Fibroblast of upper back skin (primary cell): ENCODE measurements around the gene KL.
A peak's percentile ranks its signal among the peaks of the same experiment; 100 is the strongest.

Source experiments
- DNase-seq: peaks from one replicate; pipeline ENCODE4 v3.0.0-alpha.2; 2013

KL gene

DNA sequence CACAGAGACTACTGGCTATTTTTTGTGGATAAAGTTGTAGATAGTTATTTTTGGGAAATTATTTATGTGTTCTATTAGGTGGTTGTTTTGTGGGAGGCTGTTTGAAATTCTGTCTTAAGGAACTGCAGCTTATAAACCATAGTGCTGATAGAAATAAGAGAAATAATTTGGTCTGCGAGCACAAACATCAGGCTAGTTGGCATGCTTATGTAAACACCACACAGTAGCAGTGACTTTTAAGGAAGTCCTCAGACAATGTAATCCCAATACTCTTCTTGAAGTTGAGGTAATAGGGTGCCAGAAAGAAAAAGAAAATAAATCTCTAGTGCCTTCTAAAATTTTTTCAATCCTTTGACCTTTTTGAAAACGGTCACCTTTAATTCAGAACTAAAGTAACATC lies 23.9 kb downstream of the KL start:
- no peak for DNase-seq

DNA sequence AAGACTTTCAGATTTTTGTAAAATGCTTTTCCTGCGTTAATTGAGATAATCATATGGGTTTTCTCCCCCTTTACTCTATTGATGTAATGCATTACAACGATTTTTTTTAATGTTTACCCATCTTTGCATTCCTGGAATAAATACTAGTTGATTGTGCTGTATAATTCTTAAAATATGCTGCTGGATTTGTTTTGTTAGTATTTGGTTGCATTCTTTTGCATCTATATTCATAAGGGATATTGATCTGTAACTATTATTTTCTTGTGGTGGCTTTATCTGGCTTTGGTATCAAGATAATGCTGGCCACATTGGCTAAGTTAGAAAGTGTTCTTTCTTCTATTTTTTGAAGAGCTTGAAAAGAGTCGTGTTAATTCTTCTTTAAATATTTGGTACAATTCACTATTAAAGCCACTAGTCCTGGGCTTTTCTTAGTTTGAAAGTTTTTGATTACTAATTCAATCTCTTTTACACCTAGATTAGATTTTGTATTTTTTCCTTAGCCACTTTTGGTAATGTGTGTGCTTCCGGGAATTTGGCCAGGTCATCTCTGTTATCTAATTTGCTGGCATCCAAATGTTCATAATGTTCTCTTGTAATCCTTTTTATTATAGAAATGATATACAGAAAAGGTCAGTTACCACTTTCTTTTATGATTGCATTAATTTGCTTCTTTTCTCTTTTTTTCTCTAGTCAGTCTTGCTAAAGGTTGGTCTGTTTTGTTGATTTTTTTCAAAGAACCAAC lies 29.8 kb downstream of the KL start:
- no peak for DNase-seq

DNA sequence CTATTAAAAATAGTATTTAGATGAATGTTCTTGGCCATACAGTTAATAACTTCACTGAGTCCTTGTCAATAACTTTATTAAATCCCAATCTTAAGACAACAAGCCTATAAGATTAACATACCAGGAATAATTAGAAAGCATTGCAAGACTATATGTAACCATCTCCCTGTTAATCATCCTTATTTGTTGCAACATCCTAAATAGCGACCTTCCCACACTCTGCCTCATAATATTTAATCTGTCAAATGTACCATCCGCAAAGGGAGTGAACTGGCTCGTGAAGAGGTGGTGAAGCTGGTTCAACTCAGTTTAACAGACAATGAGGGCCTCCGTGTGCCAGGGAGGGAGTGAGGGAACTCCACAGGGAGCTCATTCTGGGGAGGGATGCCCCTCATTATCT lies 33.9 kb downstream of the KL start:
- DNase-seq, result no peak

DNA sequence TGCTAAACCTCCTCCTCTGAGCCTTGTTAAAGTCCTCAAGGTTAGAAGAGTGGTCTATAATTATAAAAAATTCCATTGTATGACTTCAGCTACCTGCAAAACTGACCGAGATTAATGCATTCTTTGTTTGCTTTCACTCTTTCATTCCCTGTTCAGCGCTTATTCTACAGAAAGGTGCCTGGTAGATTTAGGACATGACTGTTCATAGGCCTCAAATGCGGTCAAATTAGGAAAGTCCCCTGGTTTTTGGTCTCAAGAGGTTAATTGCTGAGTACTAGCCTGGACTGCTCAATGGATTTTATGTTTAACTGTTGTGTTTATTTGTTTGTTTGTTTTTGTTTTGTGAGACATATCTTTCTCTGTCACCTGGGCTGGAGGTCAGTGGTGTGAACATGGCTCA lies 35.4 kb downstream of the KL start:
- DNase-seq, result no peak

DNA sequence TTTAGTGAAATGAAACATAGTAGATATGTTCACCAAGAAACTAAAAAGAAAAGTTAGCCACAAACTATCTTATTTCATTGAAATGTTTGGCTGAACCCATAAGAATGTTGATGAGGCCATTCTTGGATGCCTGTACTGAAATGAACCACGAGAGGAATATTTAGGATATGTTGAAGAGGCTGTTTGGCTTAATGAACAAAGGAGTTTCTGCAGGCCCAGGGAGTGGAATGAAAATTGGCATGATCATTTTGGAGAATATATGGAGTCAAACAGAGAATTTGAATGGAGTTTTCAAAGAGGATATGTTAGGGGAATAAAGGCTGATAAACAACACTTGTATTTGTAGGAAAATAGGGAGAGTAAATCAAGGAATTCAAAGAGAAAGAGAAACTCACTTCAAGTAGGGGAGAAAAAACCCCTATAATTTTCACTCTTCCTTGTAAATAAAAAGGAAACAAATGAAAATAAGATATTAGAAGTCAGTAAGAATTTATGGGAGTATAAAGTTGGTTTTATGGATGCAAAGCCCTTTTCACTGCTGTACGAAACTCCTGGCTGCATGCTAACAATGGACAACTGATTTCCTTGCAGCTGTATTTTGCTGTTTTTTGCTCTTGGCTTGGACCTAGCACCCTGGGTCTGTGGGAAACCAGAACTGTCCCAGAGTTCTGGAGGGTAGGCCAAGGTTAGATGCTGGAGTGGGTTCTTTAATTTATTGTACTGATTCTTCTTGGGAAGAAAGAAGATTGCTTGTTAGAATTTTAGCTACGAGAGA lies 36.5 kb downstream of the KL start:
- peak; percentile 70 for DNase-seq

DNA sequence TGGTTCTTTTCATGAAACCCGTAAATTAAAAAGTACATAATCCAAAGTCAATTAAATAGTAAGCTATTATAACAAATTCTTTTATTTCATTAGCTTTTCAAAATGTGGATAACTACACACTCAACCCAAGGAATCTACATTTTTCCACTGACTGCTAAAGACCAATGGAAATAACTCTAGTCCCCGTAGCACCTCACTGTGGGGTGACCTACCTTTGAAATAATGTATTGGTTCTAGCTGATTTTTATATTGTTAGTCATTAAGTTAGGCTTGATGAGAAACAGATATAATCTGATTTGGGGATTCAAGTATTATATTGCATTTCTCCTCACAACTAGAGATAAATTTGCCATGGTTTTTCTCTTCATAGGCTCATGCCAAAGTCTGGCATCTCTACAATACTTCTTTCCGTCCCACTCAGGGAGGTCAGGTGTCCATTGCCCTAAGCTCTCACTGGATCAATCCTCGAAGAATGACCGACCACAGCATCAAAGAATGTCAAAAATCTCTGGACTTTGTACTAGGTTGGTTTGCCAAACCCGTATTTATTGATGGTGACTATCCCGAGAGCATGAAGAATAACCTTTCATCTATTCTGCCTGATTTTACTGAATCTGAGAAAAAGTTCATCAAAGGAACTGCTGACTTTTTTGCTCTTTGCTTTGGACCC lies 37.3 kb downstream of the KL start:
- peak; percentile 45 for DNase-seq

DNA sequence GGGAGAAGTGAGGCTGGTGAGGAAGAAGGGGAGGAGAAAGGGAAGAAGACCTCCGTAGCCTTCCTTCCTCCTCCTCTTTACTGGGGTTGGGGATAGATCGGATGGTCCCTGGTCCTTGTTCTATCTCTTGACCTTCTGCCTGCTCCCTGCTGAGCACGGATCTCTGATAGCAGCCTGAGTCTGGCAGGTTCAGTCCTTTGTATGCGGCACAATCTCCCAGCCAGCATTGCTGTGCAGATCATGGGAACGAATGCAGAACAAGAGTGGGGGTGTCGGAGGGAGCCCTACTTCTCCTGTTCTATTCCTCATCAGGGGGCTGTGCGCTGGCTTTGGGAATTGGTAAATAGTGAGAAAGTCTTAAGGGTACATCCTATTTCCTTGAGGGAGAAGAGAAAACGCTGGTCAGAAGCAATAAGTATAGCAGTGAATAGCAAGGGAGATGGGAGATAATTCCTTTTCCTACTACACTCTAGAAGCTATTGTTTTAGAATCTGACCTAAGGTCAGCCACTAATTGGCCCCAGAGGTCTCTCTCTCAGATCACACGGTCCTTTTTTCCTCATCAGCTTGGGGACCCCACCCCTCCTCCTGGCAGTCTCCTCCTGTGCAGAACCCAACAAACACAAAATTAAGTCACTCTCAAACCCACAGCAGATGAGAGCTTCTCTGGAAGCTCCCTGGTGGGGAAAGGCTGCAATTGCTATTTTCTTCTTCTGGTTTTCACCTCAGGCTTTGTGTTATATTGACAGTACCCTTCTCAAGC lies 41.0 kb downstream of the KL start:
- DNase-seq, result peak; percentile 12

DNA sequence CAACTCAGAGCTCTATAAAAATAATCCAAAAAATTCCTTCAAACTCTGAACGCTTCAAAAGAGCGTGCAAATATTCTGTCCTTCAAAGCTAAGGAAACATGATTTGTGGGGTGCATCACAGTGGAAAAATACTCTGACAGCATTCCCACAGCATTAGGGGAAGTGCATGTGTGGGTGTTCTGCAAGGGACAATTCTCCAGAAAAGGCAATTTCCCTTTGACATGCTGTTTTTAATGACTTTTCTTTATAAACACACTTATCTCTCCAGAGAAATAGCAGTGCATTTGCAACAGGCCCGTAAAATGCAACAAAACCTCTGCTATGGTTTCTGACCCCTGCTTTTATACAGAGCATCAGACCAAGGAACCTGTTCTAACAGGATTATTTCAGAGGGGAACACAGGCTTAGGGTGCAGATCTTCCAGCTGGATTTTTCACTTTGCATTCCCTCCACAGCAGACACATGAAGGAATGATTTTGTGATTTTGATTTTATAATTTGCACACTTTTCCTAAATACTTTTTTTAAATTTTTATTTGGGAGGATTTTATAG lies 42.6 kb downstream of the KL start:
- DNase-seq, result no peak

DNA sequence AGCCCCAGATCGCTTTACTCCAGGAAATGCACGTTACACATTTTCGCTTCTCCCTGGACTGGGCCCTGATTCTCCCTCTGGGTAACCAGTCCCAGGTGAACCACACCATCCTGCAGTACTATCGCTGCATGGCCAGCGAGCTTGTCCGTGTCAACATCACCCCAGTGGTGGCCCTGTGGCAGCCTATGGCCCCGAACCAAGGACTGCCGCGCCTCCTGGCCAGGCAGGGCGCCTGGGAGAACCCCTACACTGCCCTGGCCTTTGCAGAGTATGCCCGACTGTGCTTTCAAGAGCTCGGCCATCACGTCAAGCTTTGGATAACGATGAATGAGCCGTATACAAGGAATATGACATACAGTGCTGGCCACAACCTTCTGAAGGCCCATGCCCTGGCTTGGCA lies 44.6 kb downstream of the KL start:
- no peak for DNase-seq

DNA sequence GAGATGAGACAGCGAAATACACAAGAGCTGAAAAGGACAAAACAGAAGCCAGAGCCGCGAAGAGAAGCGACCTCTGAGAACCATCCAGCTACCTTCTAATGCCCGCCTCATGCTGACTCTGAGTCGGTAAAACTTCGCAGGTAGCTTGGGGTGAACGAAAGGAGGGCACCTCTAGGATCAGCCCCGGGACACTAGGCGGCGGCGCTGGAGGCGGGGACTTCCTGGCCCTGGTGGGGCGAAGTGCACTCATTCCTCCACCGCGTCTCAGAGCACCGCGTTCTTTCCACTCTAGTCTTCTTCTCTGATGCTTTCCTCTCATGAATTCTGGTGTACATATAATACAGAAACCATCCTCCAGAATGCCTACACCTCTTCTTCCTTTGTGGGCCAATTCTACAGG lies 50.1 kb downstream of the KL start:
- DNase-seq, result no peak

DNA sequence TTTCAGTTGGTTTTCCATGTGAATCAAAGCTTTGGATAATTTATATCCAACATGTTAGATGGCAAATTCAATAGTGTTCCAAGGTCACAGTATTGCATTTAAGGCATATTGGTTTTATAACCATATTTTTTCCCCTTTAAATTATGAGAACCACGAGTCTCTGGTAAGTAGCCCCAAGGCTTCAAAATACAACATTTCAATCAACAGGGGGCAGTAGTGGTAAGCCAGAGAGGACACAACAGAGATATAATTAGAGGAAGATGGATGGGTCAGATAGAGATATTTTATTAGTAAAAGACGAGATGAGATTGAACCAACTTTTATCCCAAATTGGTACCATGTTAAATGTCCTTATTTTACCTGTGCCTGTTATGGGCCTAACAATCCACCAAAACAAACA lies 53.1 kb downstream of the KL start:
- DNase-seq, result no peak

DNA sequence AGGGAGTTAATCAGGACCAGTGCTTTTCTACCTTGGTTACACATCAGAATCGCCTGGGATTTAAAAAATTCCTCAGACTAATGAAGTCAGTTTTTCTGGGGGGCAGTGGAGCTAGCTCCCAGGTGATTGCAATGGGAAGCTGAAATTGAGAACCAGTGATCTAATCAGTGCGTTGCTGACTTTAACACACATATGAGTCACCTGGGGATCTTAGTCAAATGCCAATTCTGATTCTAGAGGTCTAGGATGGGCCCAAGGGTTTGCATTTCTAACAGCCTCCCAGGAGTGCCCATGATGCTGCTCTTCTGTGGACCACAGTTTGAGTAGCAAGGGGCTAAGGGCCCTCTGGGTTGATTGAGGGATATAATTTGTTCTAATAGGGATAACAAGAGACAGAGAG lies 54.5 kb downstream of the KL start:
- no peak for DNase-seq

DNA sequence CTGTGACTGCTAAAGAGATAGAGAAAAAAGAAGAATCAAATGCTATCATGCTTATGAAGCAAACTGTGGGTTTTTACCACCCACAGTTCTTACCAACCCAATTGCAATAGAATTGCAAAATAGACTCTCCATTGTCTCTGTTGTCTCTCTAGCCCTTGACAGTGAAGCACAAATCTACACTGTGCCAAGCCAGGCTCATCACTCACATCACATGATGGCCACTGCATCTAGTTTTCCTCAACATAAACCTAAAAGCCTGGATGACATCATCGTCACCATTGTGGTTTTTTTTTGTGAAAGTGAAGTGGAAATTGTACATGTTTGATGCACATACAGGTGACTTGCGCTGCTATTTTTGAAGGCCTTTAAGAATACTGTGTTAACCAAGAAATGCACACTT lies 56.1 kb downstream of the KL start:
- DNase-seq, result no peak

DNA sequence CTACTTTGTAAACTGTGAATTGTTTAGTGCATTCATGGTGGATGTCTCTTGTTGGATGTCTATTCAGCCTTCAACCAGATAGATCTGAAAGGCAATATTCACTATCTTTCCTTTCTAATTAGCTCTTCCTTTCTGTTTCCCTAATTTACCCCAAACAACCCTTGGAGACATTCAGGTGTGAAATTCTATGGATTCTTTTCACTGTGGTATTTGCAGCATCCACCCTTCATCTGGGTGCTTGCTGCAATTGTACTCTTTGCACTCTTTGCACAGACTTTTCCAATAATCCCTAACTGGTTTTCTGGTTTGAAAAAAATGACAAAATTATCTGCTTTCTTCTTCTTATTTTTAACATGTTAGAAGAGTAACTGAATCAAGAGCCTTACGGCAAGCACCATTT lies 56.5 kb downstream of the KL start:
- no peak for DNase-seq

DNA sequence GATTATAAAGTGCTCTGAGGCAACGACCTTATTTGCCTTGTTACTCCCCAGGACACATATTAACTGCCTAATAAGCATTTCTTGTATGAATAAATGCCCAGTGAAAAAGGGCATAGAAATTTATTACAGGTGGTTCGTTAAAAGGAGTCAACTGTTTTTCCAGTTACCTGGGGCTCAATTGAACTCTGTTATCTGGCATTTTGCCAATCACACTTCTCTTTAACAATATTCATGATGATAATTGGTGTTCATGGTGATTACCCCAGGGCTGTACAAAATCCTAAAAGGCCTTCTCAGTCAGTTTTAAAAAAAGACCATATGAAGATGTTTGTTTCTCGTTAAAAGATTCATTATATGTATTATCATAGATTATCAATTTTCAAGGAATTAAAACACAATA lies 57.1 kb downstream of the KL start:
- no peak for DNase-seq

DNA sequence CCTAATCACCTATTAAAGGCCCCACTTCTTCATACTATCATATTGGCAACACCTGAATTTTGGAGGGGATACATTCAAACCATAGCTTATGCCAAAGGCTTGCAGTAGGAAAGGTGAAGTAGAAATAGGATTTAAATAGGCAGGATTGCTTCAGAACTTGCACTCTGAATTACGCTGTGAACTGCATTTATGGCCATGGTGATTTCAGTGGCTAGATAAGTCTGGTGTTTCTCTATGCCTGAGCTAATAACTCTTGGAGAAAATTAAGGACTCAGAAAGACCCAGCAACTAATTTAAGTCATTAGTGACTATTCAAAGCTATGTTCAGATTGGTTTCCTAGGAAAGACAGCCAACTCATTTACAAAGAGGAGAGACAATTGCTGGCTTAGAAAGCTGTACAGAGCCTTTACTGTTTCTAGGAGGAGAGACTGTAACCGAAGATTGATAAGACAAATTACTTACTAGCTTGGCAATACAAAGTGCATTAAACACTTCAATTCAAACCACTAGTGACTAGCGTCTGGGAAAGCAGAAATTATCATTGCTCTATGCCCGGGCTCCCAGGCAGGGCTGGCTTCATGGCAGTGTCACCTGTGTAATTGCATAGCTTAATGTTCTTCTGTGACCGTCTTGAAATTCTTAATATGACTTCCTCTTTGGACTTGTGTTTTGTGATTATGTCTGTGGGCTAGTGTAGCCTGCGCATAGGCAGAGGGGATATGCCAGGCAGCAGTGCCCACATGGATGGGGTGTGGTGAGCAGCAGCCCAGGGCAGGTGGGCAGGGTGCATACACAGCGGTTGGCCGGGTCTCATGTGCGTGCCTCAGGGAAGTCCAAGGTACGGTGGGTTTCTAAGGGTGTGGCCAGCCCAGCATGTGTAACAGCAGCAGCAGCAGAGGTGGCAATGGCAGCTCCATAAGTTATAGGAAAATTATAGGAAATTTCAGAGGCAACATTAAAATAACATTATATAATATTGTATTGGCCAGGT lies 60.1 kb downstream of the KL start:
- DNase-seq, result no peak

DNA sequence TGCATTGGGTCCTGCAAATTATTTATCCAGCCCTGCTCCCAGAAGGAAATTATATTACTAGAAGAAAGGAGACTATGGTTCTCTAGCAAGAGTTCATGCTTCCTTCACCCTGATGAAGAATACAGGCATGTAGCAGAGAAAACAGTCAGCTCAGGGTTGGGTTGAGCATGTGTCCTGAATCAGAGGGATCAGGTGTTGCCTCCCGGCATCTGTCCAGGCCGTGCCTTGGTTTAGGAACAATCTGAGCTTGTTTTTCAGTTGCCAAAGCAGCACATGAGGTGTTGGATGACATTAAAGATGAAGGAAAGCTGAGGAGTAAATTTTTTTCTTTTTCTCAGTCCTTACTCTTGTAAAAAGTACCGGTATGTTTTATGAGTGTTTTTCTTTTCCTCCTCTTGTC lies 62.0 kb downstream of the KL start:
- no peak for DNase-seq

DNA sequence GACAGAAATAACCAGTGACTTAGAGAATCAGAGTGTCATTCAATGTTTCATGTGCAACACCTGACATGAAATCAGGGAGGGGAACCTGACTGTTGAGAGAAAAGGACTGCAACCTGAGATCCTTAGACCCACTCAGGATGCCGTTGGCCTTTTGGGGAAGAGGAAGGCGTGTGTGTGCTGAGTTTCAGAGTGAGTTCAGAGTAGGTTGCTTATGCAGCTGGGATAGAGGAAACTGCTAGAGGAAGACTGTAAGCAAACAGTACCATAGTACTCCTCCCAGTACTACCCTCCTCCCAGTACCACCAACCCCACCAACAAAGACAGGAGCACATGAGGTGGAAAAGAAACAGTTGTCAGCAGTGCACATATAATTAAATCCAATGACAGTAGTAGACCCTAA lies 63.7 kb downstream of the KL start:
- no peak for DNase-seq

DNA sequence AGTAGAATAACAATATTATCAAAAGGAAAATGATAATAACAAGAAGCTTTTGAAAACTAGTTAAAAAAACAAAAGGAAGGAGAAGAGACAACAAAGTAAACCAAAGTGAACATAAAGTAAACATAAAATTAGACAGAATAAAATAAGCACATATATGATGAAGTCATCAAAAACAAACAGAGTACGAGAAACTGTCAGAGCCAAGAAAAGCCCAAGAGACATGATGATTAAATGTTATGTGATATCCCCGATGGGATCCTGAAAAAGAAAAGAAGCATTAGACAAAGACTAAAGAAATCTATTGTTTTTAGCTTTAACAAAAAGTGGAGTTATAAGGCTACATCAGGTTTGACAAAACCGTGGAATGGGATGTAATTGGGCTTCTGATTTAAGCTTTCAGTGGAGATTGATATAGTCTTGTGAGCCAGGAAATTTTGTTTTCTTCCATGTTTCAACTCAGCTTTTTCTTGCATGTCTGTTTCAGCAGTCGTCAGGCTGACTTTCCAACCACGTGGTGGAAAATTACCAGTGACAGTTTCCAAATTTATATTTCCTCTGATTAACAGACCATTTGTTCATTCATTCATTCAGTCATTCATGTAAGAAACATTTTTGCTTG lies 64.9 kb downstream of the KL start:
- peak; percentile 14 for DNase-seq

DNA sequence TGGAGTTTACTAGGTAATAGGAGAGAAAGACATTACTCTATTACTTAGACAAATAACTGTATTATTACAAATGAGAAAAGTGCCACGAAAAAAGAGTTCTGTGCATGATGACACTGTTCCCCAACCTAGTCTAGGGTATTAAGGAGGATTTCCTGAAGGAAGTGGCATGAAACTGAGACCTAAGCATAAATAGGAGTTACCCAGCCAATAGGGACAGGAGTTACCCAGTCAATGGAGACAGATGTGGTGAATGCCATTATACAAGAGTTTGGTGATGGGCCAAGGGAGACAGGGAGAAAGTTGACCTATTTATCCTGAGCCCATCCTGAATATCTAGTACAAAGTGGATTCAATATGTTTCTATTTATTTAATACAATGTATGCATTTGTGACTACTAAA lies 65.4 kb downstream of the KL start:
- no peak for DNase-seq

DNA sequence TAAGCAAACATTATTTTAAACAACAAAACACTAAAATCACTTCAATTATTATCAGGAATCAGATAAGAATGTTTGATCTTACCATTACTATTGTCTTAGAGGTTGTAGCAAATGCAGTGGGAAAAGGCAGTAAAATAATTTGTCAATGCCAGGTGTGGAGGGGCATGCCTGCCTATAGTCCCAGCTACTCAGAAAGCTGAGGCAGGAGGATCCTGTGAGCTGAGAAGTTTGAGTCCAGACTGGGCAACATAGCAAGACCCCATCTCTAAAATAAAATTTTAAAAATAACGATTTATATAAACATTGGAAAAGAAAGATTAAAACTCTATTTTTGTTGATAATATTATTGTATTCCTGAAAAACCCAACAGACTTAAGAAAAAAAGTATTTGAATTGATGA lies 66.8 kb downstream of the KL start:
- DNase-seq, result no peak
